B cell (primary cell): Measurements from ENCODE around the gene NASP. TPM values are rescaled to one million over a fixed set of nuclear protein-coding genes. Genes with fewer than 3 reads are reported as not detected.

ENCODE experiments used
- ATAC-seq: fragments of 200-7000 bp; cut with Tn5 transposase; one replicate; pipeline ENCODE4 v1.10.0; 2021; ENCODE audit warnings: low read depth, mild to moderate bottlenecking, moderate number of reproducible peaks, moderate library complexity
- CTCF ChIA-PET: fragments of 350-600 bp; sonication (Branson Sonifier 250); formaldehyde crosslinking; loops from one replicate; lab custom pipeline; 2021; ENCODE audit warnings: antibody characterized with exemption, inconsistent platforms; lab: Charles Lee
- POLR2A ChIA-PET: fragments of 350-600 bp; sonication (Branson Sonifier 250); formaldehyde crosslinking; loops from one replicate; lab custom pipeline; 2021; ENCODE audit warnings: antibody characterized with exemption; lab: Charles Lee
- DNase-seq: peaks from one replicate; pipeline ENCODE4 v3.0.0; 2013
- H2AFZ ChIP-seq: 2 replicates; pipeline ENCODE4 v1.6.1; 2012; ENCODE audit warnings: mild to moderate bottlenecking, low read depth, low read length; ENCODE audit not compliant: insufficient read depth, poor library complexity, severe bottlenecking
- H3K27ac ChIP-seq, 2 donors: 1 replicate in 1 of 2; 2 replicates in 1 of 2; pipeline ENCODE4 v1.5.1; 2012 to 2013; ENCODE audit warnings: low read length in 2 of 2, mild to moderate bottlenecking in 2 of 2, moderate library complexity in 1 of 2
- H3K27me3 ChIP-seq, 4 experiments: fragments of 200-600 bp in 1 of 4; sonication (generic) in 1 of 4; replicated peaks in 1 of 4; 1 replicate in 2 of 4; 2 replicates in 2 of 4; pipeline versions ENCODE4 v1.6.1 to v1.7.0; 2013 to 2016; ENCODE audit warnings: low read length in 3 of 4, mild to moderate bottlenecking in 2 of 4, mixed read lengths in 1 of 4, moderate library complexity in 1 of 4; ENCODE audit not compliant: insufficient read depth in 4 of 4, control insufficient read depth in 3 of 4; ENCODE audit errors: control extremely low read depth in 1 of 4
- H3K36me3 ChIP-seq, 2 experiments: replicated peaks in 1 of 2; 1 replicate in 1 of 2; 2 replicates in 1 of 2; pipeline versions ENCODE4 v1.6.1 to v1.7.1; 2013; ENCODE audit warnings: low read length in 1 of 2; ENCODE audit not compliant: insufficient read depth in 2 of 2, control insufficient read depth in 1 of 2; ENCODE audit errors: control extremely low read depth in 1 of 2, extremely low read depth in 1 of 2
- H3K4me1 ChIP-seq, 2 donors: fragments of 200-600 bp in 1 of 2; sonication (generic) in 1 of 2; 1 replicate in 1 of 2; 2 replicates in 1 of 2; pipeline versions ENCODE4 v1.5.1 to v1.6.1; 2013 to 2017; ENCODE audit warnings: low read length in 2 of 2; ENCODE audit not compliant: control insufficient read depth in 2 of 2, insufficient read depth in 2 of 2
- H3K4me2 ChIP-seq: replicated peaks from 2 replicates; pipeline ENCODE3; 2012; ENCODE audit warnings: mild to moderate bottlenecking, low read depth, low read length; ENCODE audit not compliant: poor library complexity, severe bottlenecking
- H3K4me3 ChIP-seq, 5 experiments: fragments of 200-600 bp in 1 of 5; sonication (generic) in 1 of 5; 1 replicate in 3 of 5; 2 replicates in 2 of 5; pipeline versions ENCODE4 v1.5.1 to v1.7.0; 2011 to 2016; ENCODE audit warnings: low read length in 4 of 5, mild to moderate bottlenecking in 4 of 5, low read depth in 2 of 5, control low read depth in 1 of 5, moderate library complexity in 1 of 5; ENCODE audit not compliant: insufficient read depth in 1 of 5; ENCODE audit errors: control extremely low read depth in 1 of 5, extremely low read depth in 1 of 5
- H3K79me2 ChIP-seq: fragments of 200-600 bp; sonication (generic); one replicate; pipeline ENCODE4 v1.6.0; 2016; ENCODE audit warnings: low read length; ENCODE audit not compliant: control insufficient read depth, insufficient read depth
- H3K9ac ChIP-seq: fragments of 200-600 bp; sonication (generic); 2 replicates; pipeline ENCODE4 v1.6.1; 2017; ENCODE audit warnings: mild to moderate bottlenecking, low read length, moderate library complexity
- H3K9me3 ChIP-seq, 3 donors: one replicate each; pipeline versions ENCODE4 v1.6.1 to v1.7.1; 2013; ENCODE audit warnings: low read length in 2 of 3; ENCODE audit not compliant: control insufficient read depth in 2 of 3, insufficient read depth in 1 of 3; ENCODE audit errors: control extremely low read depth in 1 of 3
- H4K20me1 ChIP-seq: 2 replicates; pipeline ENCODE4 v1.6.0; 2012; ENCODE audit warnings: mild to moderate bottlenecking, low read length; ENCODE audit not compliant: insufficient read depth, control insufficient read depth, poor library complexity, severe bottlenecking
- H3K27ac Mint-ChIP-seq: one replicate; pipeline ENCODE4 v1.8.0; 2021; ENCODE audit warnings: mixed read lengths
- H3K27me3 Mint-ChIP-seq: one replicate; pipeline ENCODE4 v1.8.0; 2021; ENCODE audit warnings: mixed read lengths
- H3K4me1 Mint-ChIP-seq: one replicate; pipeline ENCODE4 v1.8.0; 2021; ENCODE audit warnings: mixed read lengths
- H3K4me3 Mint-ChIP-seq: one replicate; pipeline ENCODE4 v1.8.0; 2021; ENCODE audit warnings: mixed read lengths
- H3K9me3 Mint-ChIP-seq: one replicate; pipeline ENCODE4 v1.8.0; 2022; ENCODE audit warnings: mixed read lengths; ENCODE audit not compliant: insufficient read depth
- EZH2 ChIP-seq: IDR thresholded peaks from 2 replicates; pipeline ENCODE4 v1.6.1; 2012; ENCODE audit warnings: borderline replicate concordance, low read depth, mild to moderate bottlenecking, moderate library complexity, low read length; ENCODE audit not compliant: insufficient read depth, poor library complexity, severe bottlenecking
- WGBS: methylation state at CpG from one replicate; pipeline ENCODE4 v1.1.5; 2013; ENCODE audit warnings: missing lambda C conversion rate; ENCODE audit not compliant: insufficient coverage; 5-methylcytosine and 5-hydroxymethylcytosine counted together
- intact Hi-C: fragments of 100-400 bp; cut with micrococcal nuclease; formaldehyde crosslinking; loops from one replicate; pipeline ENCODE4 v1.10.0; 2022
- polyA plus RNA-seq: library from polyadenylated mRNA; depleted of rRNA; stranded (reverse); fragments of >200 nt; gene quantifications from 2 replicates; pipeline ENCODE4 v1.2.3, GENCODE V29; 2012
- total RNA-seq, 2 donors: library from RNA; stranded (reverse); fragments of 120-200 nt in 1 of 2; gene quantifications; 1 replicate in 1 of 2; 2 replicates in 1 of 2; pipeline versions ENCODE4 v1.2.3 to v1.2.4, GENCODE V29; 2013 to 2022
- TF ChIP-seq, protein P1 (sequence below): fragments of 200-600 bp; IDR thresholded peaks from one replicate; pipeline ENCODE4 v1.8.0; 2022; ENCODE audit warnings: antibody characterized with exemption, mild to moderate bottlenecking

The NASP gene
- total and polyA plus RNA-seq, 2 donors (not counting 1 experiment from before 2014, with no cell fraction given): 61.0 to 151 TPM

DNA sequence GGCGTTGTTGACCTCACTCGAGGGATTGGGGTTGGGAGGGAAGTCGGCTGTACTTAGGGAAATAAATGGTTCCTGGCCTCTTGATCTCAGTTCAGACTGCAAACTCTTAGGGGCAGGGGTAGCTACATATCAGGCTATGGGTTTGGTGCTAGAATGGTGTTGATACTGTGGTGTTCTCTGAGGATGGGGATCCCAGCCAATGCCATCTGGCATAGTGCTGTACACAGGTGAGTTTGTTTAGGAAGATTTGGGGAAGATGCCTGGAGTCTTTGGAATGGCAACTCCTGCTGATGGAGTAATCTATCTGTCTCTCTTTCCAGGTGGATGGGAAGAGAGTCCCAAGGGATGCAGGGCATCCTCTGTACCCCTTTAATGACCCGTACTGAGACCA, 14.3 kb upstream of the NASP start:
- ATAC-seq (no peak), DNase-seq (no peak)
- intact Hi-C loops: no loop called here
- Mint-ChIP-seq H3K4me1 (peaks cover 2% of the 10 kb centered on the region), H3K4me3 (no peak overlapping the region), H3K27ac (no peak overlapping the region), H3K27me3 (no peaks in the 10 kb centered on the region), H3K9me3 (no peaks in the 10 kb centered on the region)
- no peaks in the 10 kb centered on the region for H3K4me1 ChIP-seq
- no peaks in the 10 kb centered on the region for H3K9me3 ChIP-seq
- no peaks in the 10 kb centered on the region for H4K20me1 ChIP-seq
- H3K36me3 ChIP-seq: peaks cover 0 to 43% of the 10 kb centered on the region in 2 experiments
- H3K9ac ChIP-seq: no peak overlapping the region
- POLR2A ChIA-PET: interaction anchor here (1.0 to 3.3 kb wide), 2 partner anchors 10 to 48 kb away, joined by 4 to 14 read pairs; partner anchors contain the start of gene PRDX1
- no peak overlapping the region for H3K4me3 ChIP-seq
- H3K27ac ChIP-seq: peak overlapping the region in 1 of 2 donors; percentile 0
- H3K79me2 ChIP-seq: peaks cover 6% of the 10 kb centered on the region
- H2AFZ ChIP-seq: no peak overlapping the region
- no peaks in the 10 kb centered on the region for H3K27me3 ChIP-seq
- WGBS: 95% methylated on average over 3 of the region's 4 CpGs
- CTCF ChIA-PET: interaction anchor here (0.5 to 13.3 kb wide), 25 partner anchors 10 to 558 kb away, joined by 3 to 351 read pairs (median 9); partner anchors contain the start of genes AKR1A1, CCDC163, GPBP1L1 and MMACHC
- no peak for TF ChIP-seq EZH2
- TF ChIP-seq, protein P1, sequence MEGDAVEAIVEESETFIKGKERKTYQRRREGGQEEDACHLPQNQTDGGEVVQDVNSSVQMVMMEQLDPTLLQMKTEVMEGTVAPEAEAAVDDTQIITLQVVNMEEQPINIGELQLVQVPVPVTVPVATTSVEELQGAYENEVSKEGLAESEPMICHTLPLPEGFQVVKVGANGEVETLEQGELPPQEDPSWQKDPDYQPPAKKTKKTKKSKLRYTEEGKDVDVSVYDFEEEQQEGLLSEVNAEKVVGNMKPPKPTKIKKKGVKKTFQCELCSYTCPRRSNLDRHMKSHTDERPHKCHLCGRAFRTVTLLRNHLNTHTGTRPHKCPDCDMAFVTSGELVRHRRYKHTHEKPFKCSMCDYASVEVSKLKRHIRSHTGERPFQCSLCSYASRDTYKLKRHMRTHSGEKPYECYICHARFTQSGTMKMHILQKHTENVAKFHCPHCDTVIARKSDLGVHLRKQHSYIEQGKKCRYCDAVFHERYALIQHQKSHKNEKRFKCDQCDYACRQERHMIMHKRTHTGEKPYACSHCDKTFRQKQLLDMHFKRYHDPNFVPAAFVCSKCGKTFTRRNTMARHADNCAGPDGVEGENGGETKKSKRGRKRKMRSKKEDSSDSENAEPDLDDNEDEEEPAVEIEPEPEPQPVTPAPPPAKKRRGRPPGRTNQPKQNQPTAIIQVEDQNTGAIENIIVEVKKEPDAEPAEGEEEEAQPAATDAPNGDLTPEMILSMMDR: no peak
- no peak overlapping the region for H3K4me2 ChIP-seq

DNA sequence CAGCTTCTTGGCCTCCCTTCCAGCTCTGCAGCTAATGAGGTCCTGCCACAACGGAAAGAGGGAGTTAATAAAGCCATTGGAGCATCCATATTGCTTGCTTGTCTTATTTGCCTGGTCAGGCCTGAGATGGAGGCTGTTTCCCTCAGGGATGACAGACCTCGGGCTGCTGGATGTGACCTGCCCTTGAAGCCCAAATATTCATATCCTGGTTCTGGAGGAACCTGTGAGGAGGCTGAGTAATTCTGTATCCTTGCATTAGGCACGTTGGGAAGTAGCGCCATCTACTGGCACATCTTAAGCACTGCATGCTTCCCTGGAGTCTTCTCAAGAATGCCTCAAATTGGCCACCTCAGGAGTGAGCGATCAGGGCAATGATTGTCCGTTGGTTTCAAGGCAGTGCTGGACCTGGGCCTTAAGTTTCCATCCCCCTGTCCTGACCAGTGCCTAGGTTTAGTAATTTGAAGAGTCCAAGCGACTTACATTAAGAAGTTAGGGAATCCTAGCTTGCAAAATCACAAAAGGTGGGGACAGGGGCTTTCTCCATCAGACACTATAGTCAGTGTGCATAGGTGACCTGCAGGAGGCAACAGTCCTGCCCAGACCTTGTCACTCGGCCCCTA, 13.8 kb upstream of the NASP start:
- Histone ChIP-seq H3K4me3 (no peak overlapping the region), H3K9ac (no peak overlapping the region), H3K27me3 (no peaks in the 10 kb centered on the region), H3K79me2 (peaks cover 6% of the 10 kb centered on the region), H2AFZ (no peak overlapping the region), H3K4me1 (no peaks in the 10 kb centered on the region), H3K4me2 (no peak overlapping the region), H3K27ac (peak overlapping the region in 1 of 2 donors; percentile 0), H3K9me3 (no peaks in the 10 kb centered on the region), H3K36me3 (peaks cover 0 to 43% of the 10 kb centered on the region in 2 experiments), H4K20me1 (no peaks in the 10 kb centered on the region)
- ATAC-seq (peak; percentile 97), DNase-seq (peak; percentile 85)
- intact Hi-C loops: loop anchor here (1.0 to 2.0 kb wide), 5 partner anchors 12 to 210 kb away; partner anchors contain the start of genes AKR1A1 and PRDX1
- no peaks in the 10 kb centered on the region for H3K9me3 Mint-ChIP-seq
- H3K4me1 Mint-ChIP-seq: peaks cover 2% of the 10 kb centered on the region
- ChIA-PET POLR2A (interaction anchor here (0.6 to 3.3 kb wide), 3 partner anchors 49 to 835 kb away, joined by 3 to 14 read pairs (median 3); partner anchors contain the start of gene PRDX1), CTCF (interaction anchor here (0.5 to 13.3 kb wide), 33 partner anchors 9 to 558 kb away, joined by 3 to 351 read pairs (median 5); partner anchors contain the start of genes AKR1A1, CCDC163, GPBP1L1 and MMACHC)
- H3K27me3 Mint-ChIP-seq: no peaks in the 10 kb centered on the region
- peak overlapping the region; percentile 56 for H3K27ac Mint-ChIP-seq
- H3K4me3 Mint-ChIP-seq: no peak overlapping the region
- 27% methylated on average over 8 of the region's 8 CpGs for WGBS
- TF ChIP-seq, protein P1: peak; percentile 99
- no peak for TF ChIP-seq EZH2
